Motor neuron (in vitro differentiated cells): ENCODE data around the gene FAM227A. TPM values are rescaled to one million over a fixed set of nuclear protein-coding genes. Genes with fewer than 3 reads are reported as not detected.

ENCODE experiments used
- ATAC-seq, 8 experiments: fragments of 200-7000 bp; cut with Tn5 transposase; replicated peaks in 6 of 8; 2 replicates each; pipeline ENCODE4 v1.8.0; 2021; ENCODE audit warnings: mild to moderate bottlenecking in 8 of 8, moderate library complexity in 8 of 8
- H3K27ac ChIP-seq, 2 donors: fragments of 250-450 bp; sonication (Bioruptor Pico); 2 replicates each; pipeline ENCODE4 v1.9.0; 2021; ENCODE audit warnings: antibody characterized with exemption in 2 of 2, mild to moderate bottlenecking in 2 of 2, moderate library complexity in 1 of 2
- H3K4me1 ChIP-seq, 2 donors: fragments of 250-450 bp; sonication (Bioruptor Pico); replicated peaks in 1 of 2; 2 replicates each; pipeline ENCODE4 v1.6.1; 2021; ENCODE audit warnings: antibody characterized with exemption in 2 of 2, mild to moderate bottlenecking in 2 of 2, moderate library complexity in 1 of 2
- H3K4me3 ChIP-seq, 5 donors: fragments of 250-450 bp; sonication (Bioruptor Pico); 2 replicates each; pipeline ENCODE4 v1.9.0; 2021; ENCODE audit warnings: antibody characterized with exemption in 5 of 5, mild to moderate bottlenecking in 5 of 5, moderate library complexity in 4 of 5
- WGBS, 10 experiments: fragments of 450-650 bp; shearing (Covaris generic); methylation state at CpG; one replicate each; pipeline ENCODE4 v1.0.0; 2022; 5-methylcytosine and 5-hydroxymethylcytosine counted together
- in situ Hi-C, 9 experiments: fragments of 400-800 bp; cut with MboI; loops; one replicate each; pipeline ENCODE4 v1.15.0; 2021; ENCODE audit warnings: low sequenced_read_pairs in 9 of 9, low pct_unique_long_range_greater_than_20kb in 2 of 9; ENCODE audit not compliant: unreplicated experiment in 9 of 9
- total RNA-seq, 8 experiments: library from RNA; unstranded; fragments of 300-600 nt; gene quantifications; 2 replicates each; pipeline versions ENCODE4 v1.2.3 to v1.2.4, GENCODE V29; 2022

The FAM227A gene
- total RNA-seq, 8 experiments from 2014 or later: 0.66 to 7.8 (median 5.8) TPM

GRCh38 chr22:38578505-38578904, 77.7 kb downstream of the FAM227A start:
- ATAC-seq: no peak
- Histone ChIP-seq H3K4me3 (no peak overlapping the region), H3K4me1 (no peaks in the 10 kb centered on the region), H3K27ac (no peak overlapping the region)
- WGBS, 10 experiments: 20 to 74% (median 66%) methylated on average over 1 to 5 of the region's 5 CpGs; no CpG with 5 or more reads in 4 of the 10 experiments
- in situ Hi-C loops: loop anchor here in 2 of 9 experiments (25.0 kb wide), 1 partner anchor 516 kb away; the partner anchor contains the start of gene PICK1 (in 2 of the 2)

- in situ Hi-C loops: loop anchor here in 3 of 9 experiments (25.0 kb wide), 1 partner anchor 510 kb away; the partner anchor contains the start of gene PICK1 (in 3 of the 3)
- H3K4me1 ChIP-seq: peaks cover 4 to 11% of the 10 kb centered on the region in 2 donors
- 0 to 19% (median 0%) methylated on average over 1 to 3 of the region's 3 CpGs; no CpG with 5 or more reads in 1 of the 10 experiments for WGBS, 10 experiments
- no peak overlapping the region for H3K4me3 ChIP-seq
- ATAC-seq: peak in 4 of 8 experiments; percentile 20 to 40 (median 28)
- H3K27ac ChIP-seq: no peak overlapping the region
These were observed 84.1 kb downstream of the FAM227A start for GRCh38 chr22:38572065-38572464.

- ATAC-seq: peak; percentile 6 to 35 (median 14)
- H3K4me1 ChIP-seq: peaks cover 8 to 11% of the 10 kb centered on the region in 2 donors
- in situ Hi-C loops: loop anchor here in 3 of 9 experiments (25.0 kb wide), 1 partner anchor 509 kb away; the partner anchor contains the start of gene PICK1 (in 3 of the 3)
- 0 to 83% (median 9%) methylated on average over 1 to 12 of the region's 14 CpGs; no CpG with 5 or more reads in 1 of the 10 experiments for WGBS, 10 experiments
- peak overlapping the region; percentile 50 to 65 (median 53) for H3K4me3 ChIP-seq
- no peak overlapping the region for H3K27ac ChIP-seq
These were observed 85.3 kb downstream of the FAM227A start for GRCh38 chr22:38570779-38571364.

- Histone ChIP-seq H3K27ac (no peak within 1 kb of the TSS), H3K4me3 (peak within 1 kb of the TSS; percentile 50 to 65 (median 53)), H3K4me1 (peaks cover 8 to 11% of the 10 kb centered on the region in 2 donors)
- peak; percentile 77 to 89 (median 83) for ATAC-seq
- 0 to 4% (median 1%) methylated on average over 1 to 15 of the region's 64 CpGs; no CpG with 5 or more reads in 7 of the 10 experiments for WGBS, 10 experiments
- in situ Hi-C loops: loop anchor here in 3 of 9 experiments (25.0 kb wide), 1 partner anchor 508 kb away; the partner anchor contains the start of gene PICK1 (in 3 of the 3)
These were observed 86.0 kb downstream of the FAM227A start, which contains the start of gene DMC1 for GRCh38 chr22:38569972-38570778. DMC1 (minus strand) TSS chr22:38570183; CDS start chr22:38568256, 1,927 bp downstream.

GRCh38 chr22:38569181-38569971, 86.8 kb downstream of the FAM227A start:
- peak in 5 of 8 experiments; percentile 2 to 13 (median 8) for ATAC-seq
- H3K27ac ChIP-seq: no peak overlapping the region
- 0 to 82% (median 56%) methylated on average over 1 to 18 of the region's 32 CpGs; no CpG with 5 or more reads in 2 of the 10 experiments for WGBS, 10 experiments

GRCh38 chr22:38567531-38568285, 88.5 kb downstream of the FAM227A start:
- no peak overlapping the region for H3K27ac ChIP-seq
- peaks cover 8 to 11% of the 10 kb centered on the region in 2 donors for H3K4me1 ChIP-seq
- H3K4me3 ChIP-seq: no peak overlapping the region
- 0 to 93% (median 85%) methylated on average over 1 to 7 of the region's 7 CpGs for WGBS, 10 experiments
- in situ Hi-C loops: loop anchor here in 3 of 9 experiments (25.0 kb wide), 1 partner anchor 505 kb away; the partner anchor contains the start of gene PICK1 (in 3 of the 3)
- ATAC-seq: no peak

More at GRCh38 chr22:38569181-38569971, 86.8 kb downstream of the FAM227A start:
- in situ Hi-C loops: loop anchor here in 3 of 9 experiments (25.0 kb wide), 1 partner anchor 507 kb away; the partner anchor contains the start of gene PICK1 (in 3 of the 3)
- peaks cover 8 to 11% of the 10 kb centered on the region in 2 donors for H3K4me1 ChIP-seq
- H3K4me3 ChIP-seq: peak overlapping the region; percentile 24 to 65 (median 53)

- H3K27ac ChIP-seq: no peak overlapping the region
These were observed 89.3 kb downstream of the FAM227A start for GRCh38 chr22:38566726-38567504.

GRCh38 chr22:38565441-38565840, 90.8 kb downstream of the FAM227A start:
- in situ Hi-C loops: loop anchor here in 3 of 9 experiments (25.0 kb wide), 1 partner anchor 503 kb away; the partner anchor contains the start of gene PICK1 (in 3 of the 3)
- WGBS, 10 experiments: 43 to 90% methylated on average over 1 of the region's 1 CpG; no CpG with 5 or more reads in 8 of the 10 experiments
- Histone ChIP-seq H3K4me1 (peaks cover 3 to 4% of the 10 kb centered on the region in 2 donors), H3K27ac (no peak overlapping the region), H3K4me3 (no peak overlapping the region)
- no peak for ATAC-seq

More at GRCh38 chr22:38566726-38567504, 89.3 kb downstream of the FAM227A start:
- H3K4me3 ChIP-seq: no peak overlapping the region
- 22 to 76% (median 51%) methylated on average over 1 to 3 of the region's 3 CpGs; no CpG with 5 or more reads in 2 of the 10 experiments for WGBS, 10 experiments
- in situ Hi-C loops: loop anchor here in 3 of 9 experiments (25.0 kb wide), 1 partner anchor 505 kb away; the partner anchor contains the start of gene PICK1 (in 3 of the 3)
- peak in 1 of 8 experiments; percentile 6 for ATAC-seq
- H3K4me1 ChIP-seq: peaks cover 8 to 11% of the 10 kb centered on the region in 2 donors

GRCh38 chr22:38564669-38565068, 91.5 kb downstream of the FAM227A start:
- no peak for ATAC-seq
- Histone ChIP-seq H3K4me3 (no peak overlapping the region), H3K4me1 (peaks cover 3 to 4% of the 10 kb centered on the region in 2 donors), H3K27ac (no peak overlapping the region)
- WGBS, 10 experiments: 50 to 100% (median 78%) methylated on average over 1 to 2 of the region's 2 CpGs; no CpG with 5 or more reads in 2 of the 10 experiments
- in situ Hi-C loops: loop anchor here in 3 of 9 experiments (25.0 kb wide), 1 partner anchor 502 kb away; the partner anchor contains the start of gene PICK1 (in 3 of the 3)

GRCh38 chr22:38554281-38554680, 101.9 kb downstream of the FAM227A start:
- peak in 1 of 8 experiments; percentile 45 for ATAC-seq
- Histone ChIP-seq H3K27ac (no peak overlapping the region), H3K4me3 (no peak overlapping the region), H3K4me1 (no peaks in the 10 kb centered on the region)
- 60 to 92% (median 83%) methylated on average over 1 to 3 of the region's 3 CpGs; no CpG with 5 or more reads in 1 of the 10 experiments for WGBS, 10 experiments
- in situ Hi-C loops: loop anchor here in 3 of 9 experiments (25.0 kb wide), 1 partner anchor 492 kb away; the partner anchor contains the start of gene PICK1 (in 3 of the 3)
